ENCODE data around the gene EPS8L2.
"Not testable (repeated sequence)": the region's sequence is repeated elsewhere in the genome, so short reads cannot be mapped to it uniquely, and the experiment has no call there.

- not testable (repeated sequence) for TF ChIP-seq CTCF (IDR thresholded peaks at IDR 0.05; ENCODE audit: poor library complexity); EZH2 (IDR thresholded peaks at IDR 0.05; ENCODE audit: borderline replicate concordance); EZH2phosphoT487 (IDR thresholded peaks at IDR 0.05; ENCODE audit: low read depth, severe bottlenecking, unreplicated experiment)
Observed at GRCh38 chr11:737899-738298, 31.9 kb downstream of the EPS8L2 start.

Data from hepatocyte (in vitro differentiated cells).